Measurements from ENCODE around the gene MBNL2.
A peak's percentile ranks its signal among the peaks of the same experiment; 100 is the strongest.

MBNL2 gene

DNA sequence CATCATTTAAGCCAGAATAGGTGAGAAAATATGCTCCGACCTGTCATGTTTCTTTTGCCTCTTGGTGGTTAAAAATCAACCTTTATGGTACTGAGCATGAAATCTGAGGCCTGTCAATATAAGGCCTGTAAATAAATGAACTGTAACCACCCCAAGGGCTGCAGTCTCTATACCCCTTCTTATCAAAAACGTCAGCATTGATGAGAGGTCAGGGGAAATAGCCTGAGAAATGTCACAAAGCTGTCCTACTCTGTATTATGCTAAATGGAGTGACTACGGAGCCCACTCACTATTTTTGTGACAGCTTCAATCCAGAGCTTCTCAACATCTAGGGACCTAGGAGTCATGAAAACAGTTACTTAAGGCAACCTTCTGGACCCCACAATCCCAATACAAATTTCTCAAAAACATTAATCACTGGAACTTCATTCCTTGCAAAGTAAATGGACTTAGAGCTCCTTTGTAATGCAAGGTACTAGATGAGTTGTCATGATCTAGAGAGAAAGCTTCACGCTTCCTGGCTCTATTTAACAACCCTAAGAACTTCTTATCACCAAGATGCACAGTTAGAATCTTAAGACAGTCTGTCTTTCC is 209.1 kb downstream of the MBNL2 start:
- TF ChIP-seq, protein P1, sequence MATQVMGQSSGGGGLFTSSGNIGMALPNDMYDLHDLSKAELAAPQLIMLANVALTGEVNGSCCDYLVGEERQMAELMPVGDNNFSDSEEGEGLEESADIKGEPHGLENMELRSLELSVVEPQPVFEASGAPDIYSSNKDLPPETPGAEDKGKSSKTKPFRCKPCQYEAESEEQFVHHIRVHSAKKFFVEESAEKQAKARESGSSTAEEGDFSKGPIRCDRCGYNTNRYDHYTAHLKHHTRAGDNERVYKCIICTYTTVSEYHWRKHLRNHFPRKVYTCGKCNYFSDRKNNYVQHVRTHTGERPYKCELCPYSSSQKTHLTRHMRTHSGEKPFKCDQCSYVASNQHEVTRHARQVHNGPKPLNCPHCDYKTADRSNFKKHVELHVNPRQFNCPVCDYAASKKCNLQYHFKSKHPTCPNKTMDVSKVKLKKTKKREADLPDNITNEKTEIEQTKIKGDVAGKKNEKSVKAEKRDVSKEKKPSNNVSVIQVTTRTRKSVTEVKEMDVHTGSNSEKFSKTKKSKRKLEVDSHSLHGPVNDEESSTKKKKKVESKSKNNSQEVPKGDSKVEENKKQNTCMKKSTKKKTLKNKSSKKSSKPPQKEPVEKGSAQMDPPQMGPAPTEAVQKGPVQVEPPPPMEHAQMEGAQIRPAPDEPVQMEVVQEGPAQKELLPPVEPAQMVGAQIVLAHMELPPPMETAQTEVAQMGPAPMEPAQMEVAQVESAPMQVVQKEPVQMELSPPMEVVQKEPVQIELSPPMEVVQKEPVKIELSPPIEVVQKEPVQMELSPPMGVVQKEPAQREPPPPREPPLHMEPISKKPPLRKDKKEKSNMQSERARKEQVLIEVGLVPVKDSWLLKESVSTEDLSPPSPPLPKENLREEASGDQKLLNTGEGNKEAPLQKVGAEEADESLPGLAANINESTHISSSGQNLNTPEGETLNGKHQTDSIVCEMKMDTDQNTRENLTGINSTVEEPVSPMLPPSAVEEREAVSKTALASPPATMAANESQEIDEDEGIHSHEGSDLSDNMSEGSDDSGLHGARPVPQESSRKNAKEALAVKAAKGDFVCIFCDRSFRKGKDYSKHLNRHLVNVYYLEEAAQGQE (IDR thresholded peaks at IDR 0.05; ENCODE audit: insufficient replicate concordance, low read depth), result no peak
- TF ChIP-seq, protein P2, sequence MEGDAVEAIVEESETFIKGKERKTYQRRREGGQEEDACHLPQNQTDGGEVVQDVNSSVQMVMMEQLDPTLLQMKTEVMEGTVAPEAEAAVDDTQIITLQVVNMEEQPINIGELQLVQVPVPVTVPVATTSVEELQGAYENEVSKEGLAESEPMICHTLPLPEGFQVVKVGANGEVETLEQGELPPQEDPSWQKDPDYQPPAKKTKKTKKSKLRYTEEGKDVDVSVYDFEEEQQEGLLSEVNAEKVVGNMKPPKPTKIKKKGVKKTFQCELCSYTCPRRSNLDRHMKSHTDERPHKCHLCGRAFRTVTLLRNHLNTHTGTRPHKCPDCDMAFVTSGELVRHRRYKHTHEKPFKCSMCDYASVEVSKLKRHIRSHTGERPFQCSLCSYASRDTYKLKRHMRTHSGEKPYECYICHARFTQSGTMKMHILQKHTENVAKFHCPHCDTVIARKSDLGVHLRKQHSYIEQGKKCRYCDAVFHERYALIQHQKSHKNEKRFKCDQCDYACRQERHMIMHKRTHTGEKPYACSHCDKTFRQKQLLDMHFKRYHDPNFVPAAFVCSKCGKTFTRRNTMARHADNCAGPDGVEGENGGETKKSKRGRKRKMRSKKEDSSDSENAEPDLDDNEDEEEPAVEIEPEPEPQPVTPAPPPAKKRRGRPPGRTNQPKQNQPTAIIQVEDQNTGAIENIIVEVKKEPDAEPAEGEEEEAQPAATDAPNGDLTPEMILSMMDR (IDR thresholded peaks at IDR 0.05; ENCODE audit: insufficient read depth, low read length), result no peak
- TF ChIP-seq GABPA (IDR thresholded peaks at IDR 0.05; ENCODE audit: low read depth) (no peak), POLR2AphosphoS5 (IDR thresholded peaks at IDR 0.05; ENCODE audit: low read depth) (no peak), SPI1 (IDR thresholded peaks at IDR 0.05; ENCODE audit: borderline replicate concordance, low read depth) (no peak)
- no peak for DNase-seq (ENCODE audit: low read depth in 1 of 2, low spot score in 1 of 2)
- Histone ChIP-seq H3K27ac (replicated peaks) (no peak overlapping the region), H3K4me3 (replicated peaks; ENCODE audit: insufficient read depth, low read length) (no peak overlapping the region), H3K27me3 (ENCODE audit: insufficient read depth, poor library complexity, severe bottlenecking) (no peaks in the 10 kb centered on the region)

DNA sequence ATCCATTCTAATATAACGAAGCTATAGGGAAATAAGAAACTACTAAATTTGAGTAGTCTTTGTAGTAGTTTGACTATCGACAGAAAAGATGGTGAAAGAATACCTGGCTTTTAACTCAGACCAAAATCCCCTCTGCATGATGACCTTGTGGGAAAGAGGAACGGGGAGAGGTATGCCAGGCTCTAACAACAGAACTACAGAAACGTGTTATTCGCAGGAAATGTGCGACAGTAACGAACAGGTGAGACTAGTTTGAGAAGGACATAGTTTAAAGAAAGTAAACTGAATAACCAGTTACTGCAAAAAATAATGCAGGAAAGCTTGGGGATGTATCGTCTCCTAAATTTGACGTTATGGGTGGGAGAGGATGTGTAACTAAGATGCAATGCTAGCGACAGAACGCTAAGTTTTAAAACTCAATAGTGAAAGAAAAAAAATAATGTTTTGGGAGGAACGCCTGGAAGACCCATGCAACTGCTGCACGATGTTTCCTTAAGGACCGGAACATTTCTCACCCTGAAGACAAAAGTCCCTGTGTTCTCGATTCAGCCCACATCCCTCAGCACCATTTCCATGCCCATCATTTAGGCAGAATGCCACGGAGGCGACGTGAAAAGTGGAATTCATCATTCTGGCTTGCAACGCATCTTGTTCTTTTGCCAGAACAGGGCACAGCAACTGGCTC is 210.2 kb downstream of the MBNL2 start:
- H3K4me3 ChIP-seq (replicated peaks; ENCODE audit: insufficient read depth, low read length), result peak overlapping the region; percentile 82
- no peak for DNase-seq (ENCODE audit: low read depth in 1 of 2, low spot score in 1 of 2)
- no peak overlapping the region for H3K27ac ChIP-seq (replicated peaks)
- no peaks in the 10 kb centered on the region for H3K27me3 ChIP-seq (ENCODE audit: insufficient read depth, poor library complexity, severe bottlenecking)
- TF ChIP-seq SPI1 (IDR thresholded peaks at IDR 0.05; ENCODE audit: borderline replicate concordance, low read depth), result no peak
- no peak for TF ChIP-seq GABPA (IDR thresholded peaks at IDR 0.05; ENCODE audit: low read depth)
- TF ChIP-seq, protein P2 (IDR thresholded peaks at IDR 0.05; ENCODE audit: insufficient read depth, low read length), result no peak
- TF ChIP-seq, protein P1 (IDR thresholded peaks at IDR 0.05; ENCODE audit: insufficient replicate concordance, low read depth), result no peak
- TF ChIP-seq POLR2AphosphoS5 (IDR thresholded peaks at IDR 0.05; ENCODE audit: low read depth), result no peak; the same call in 1 of the 2 replicates

DNA sequence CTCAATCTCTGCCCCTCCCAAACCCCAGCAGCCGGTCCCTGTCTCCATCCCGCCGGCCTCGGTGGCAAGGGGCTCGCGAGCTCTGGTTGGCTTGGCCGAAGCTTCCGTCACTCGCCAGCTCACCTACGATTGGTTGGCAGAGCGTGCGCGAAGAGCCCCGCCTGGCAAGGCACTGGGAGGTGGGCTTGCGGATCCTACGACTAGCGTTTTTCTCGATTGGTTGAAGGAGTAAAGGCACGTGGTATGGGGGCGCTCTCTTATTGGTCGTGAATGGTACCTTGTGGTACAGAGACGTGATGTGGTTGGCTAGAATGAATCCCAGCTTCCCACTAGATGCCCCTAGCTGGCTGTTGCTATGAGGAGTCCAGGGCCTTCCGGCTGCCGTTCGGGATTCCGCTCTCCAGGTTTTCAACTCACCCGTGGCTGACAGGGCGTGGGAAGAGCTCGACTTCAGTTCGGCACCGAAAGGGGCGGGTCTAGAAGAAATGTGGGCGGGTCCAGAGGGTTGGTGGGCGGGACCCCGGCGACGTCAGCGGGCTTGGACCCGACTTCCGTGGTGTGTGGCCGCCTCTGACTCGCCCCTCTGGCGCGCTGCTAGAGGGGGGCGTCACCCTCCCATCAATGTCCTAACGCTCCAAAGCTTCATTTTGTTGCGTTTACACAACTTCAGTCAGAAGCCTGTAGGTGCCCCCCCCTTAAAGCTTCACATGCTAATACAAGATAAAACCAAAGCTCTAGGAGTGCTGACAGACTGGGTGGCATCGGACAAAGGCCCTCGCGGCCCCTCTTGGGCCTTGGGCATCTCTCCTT is 211.0 kb downstream of the MBNL2 start:
- peak overlapping the region; percentile 82 for H3K4me3 ChIP-seq (replicated peaks; ENCODE audit: insufficient read depth, low read length)
- no peaks in the 10 kb centered on the region for H3K27me3 ChIP-seq (ENCODE audit: insufficient read depth, poor library complexity, severe bottlenecking)
- H3K27ac ChIP-seq (replicated peaks), result peak overlapping the region; percentile 86
- TF ChIP-seq POLR2AphosphoS5 (IDR thresholded peaks at IDR 0.05; ENCODE audit: low read depth), result peak; percentile 42
- TF ChIP-seq GABPA (IDR thresholded peaks at IDR 0.05; ENCODE audit: low read depth), result 0 out of 2 replicates have a peak, but pooled peaks have one; percentile 17
- TF ChIP-seq, protein P1 (IDR thresholded peaks at IDR 0.05; ENCODE audit: insufficient replicate concordance, low read depth), result no peak
- 0 out of 2 replicates have a peak, but pooled peaks have one; percentile 3 for TF ChIP-seq SPI1 (IDR thresholded peaks at IDR 0.05; ENCODE audit: borderline replicate concordance, low read depth)
- TF ChIP-seq, protein P2 (IDR thresholded peaks at IDR 0.05; ENCODE audit: insufficient read depth, low read length), result no peak
- peak; percentile 92 to 99 for DNase-seq (ENCODE audit: low read depth in 1 of 2, low spot score in 1 of 2)

Data from HL-60 (cell line).